SIG-M5 (cell line): ENCODE data around the gene UBASH3B.

Source experiments
- DNase-seq: peaks from one replicate; lab custom pipeline; 2025; lab: John Stamatoyannopoulos, UW

The UBASH3B gene

DNA sequence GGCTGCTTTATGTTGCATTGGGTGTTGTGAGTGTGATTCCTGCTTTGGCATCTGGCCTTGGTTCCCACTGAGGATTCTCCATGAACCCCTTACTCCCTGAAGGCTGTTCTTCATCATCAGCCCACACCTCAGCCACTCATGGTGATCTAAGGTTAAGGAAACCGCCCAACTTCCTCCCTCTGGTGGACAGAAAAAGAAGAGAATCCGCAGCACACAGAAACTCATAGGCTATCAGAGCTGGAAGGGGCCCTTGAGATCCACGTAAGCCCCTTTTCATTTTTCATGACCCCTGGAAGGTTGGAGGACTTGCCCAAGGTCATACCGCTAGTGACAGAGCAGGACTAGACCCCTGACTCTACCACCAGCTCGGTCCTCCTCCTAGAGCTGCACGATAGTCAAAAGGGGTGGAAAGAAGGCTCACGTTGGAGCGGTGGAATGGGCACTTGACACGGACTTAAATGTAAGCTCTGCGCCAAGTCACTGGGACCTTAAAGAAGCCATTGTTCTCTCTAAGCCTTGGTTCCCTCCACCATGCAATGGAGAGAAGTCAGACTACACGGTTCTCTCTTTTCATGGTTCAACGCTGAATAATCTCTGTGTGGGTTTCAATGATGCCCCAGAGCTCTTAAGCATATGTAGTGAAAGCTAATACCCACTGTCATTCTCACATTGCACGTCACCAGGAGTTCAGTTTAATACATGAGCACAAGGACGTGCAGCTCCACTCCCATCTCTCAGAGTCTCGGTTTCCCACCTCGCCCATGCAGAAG lies 99.2 kb downstream of the UBASH3B start:
- DNase-seq, result no peak

DNA sequence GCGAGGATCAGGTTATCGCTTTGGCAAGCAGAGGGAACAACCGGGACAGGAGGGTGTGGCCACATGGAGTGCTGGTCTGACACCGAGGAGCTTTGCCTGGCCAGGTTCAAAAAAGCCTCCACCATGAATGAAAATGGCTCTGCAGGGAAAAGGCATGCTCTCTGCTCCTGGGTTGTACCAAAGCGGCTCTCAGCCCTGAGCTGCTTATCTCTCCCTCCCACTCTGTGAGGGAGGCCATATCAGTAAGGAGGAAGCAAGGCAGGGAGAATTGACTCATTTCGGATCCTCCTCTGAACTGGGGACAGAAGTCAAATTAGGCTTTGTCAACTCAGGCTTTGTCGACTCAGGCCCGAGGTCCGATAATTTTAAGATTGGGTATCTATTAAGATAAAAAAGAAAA lies 99.9 kb downstream of the UBASH3B start:
- DNase-seq, result no peak

DNA sequence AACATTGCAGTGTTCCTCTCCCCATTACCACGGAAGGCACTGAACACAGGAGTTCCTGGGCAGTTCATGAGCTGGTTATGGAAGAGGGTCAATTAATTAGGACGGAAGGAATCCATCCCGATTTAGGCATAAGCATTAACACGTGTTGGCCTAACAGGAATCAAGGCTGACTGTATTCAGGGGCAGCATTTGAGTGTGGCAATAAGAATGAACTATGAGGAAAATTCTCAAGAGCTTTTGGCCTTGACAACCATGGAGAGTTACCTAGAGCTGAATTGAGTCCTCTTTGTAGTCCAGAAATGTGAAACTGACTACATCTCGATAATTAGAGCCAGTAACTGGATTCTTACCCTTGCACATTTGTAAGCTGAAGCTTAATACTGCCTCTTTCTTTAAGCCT lies 100.4 kb downstream of the UBASH3B start:
- DNase-seq, result no peak

DNA sequence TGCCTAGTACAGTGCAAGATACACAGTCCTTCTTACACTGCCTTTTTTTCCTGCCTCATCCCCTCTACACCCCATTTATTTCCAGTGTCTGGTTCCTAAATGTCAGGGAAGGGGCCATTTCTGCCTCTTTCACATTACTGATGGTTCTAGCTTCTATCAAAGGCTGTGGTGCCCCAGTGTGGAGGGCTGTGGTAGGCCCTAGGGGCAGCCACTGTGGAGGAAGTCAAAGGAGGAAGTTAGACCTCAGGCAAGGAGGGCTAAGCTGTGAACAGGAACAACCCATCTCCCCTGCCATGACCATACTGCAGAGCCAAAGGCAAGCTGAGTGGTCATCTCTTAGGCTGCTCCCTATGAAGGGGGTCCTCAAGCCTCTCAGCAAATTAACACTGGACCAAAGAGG lies 100.9 kb downstream of the UBASH3B start:
- DNase-seq, result peak; percentile 40

DNA sequence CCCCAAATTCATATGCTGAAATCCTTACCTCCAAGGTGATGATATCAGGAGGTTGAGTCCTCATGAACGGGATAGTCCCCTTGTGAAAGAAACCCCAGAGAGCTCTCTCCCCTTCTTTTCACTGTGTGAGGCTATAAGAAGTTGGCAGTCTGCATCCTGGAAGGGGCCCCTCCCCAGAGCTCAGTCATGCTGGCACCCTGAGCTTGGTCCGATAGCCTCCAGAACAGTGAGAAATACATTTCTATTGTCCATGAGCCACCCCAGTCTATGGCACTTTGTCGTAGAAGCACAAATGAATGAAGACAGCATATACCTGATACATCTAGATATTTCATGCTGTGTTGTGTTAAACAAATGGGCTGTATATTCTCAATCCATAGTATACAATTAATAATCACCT lies 101.7 kb downstream of the UBASH3B start:
- DNase-seq, result no peak

DNA sequence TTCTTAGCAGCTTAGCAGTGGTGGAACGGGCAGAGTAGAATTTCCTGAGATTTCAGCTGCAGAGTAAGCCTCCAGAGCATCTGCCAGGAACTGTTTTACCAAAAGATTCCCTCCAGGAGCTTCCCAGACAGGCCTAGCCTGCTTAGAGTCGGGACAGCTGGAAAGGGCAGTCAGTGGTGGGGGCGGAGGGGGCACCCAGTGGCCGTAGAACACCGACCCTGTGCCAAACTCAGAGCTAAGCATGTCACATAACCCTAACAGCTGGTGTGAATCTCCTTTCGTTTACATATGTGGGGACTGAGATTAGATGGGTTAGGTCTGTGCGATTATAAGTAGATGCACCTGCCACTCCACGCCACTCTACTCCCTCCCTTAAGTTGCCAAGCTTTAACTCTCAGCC lies 102.8 kb downstream of the UBASH3B start:
- no peak for DNase-seq

DNA sequence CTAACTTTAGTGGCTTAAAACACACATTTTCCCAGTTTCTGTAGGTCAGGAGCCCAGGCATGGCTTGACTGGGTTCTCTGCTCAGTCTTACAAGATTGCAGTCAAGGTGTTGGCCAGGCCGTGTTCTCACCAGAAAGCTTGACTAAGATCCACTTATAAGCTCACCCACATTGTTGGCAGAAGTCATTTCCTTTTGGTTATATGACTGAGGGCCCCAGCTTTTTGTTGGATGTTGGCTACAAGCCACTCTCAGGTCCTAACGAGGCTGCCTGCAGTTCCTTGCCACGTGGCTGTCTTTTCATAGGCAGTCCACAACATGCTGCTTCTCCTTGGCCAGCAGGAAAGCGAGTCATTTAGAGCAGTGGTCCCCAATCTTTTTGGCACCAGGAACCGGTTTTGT lies 103.5 kb downstream of the UBASH3B start:
- DNase-seq, result no peak

DNA sequence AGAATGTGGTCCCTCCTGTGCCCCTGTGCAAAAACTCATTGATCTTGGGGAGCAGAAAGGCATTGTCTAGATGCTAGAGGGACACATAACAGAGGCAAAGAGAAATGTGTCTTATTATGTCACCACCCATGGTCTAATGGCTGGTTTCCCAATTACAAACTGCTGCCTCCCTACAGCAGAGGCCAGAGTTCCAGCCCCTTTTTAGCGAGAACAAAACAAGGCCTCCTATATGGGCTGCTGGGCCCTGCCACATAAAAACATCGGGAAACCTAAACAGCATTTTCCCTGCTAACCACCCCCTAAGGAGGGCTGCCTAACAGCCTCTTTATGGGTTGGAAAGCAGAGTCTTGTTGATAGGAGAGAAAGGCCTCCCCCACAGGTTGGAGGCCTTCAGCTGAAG lies 107.6 kb downstream of the UBASH3B start:
- no peak for DNase-seq

DNA sequence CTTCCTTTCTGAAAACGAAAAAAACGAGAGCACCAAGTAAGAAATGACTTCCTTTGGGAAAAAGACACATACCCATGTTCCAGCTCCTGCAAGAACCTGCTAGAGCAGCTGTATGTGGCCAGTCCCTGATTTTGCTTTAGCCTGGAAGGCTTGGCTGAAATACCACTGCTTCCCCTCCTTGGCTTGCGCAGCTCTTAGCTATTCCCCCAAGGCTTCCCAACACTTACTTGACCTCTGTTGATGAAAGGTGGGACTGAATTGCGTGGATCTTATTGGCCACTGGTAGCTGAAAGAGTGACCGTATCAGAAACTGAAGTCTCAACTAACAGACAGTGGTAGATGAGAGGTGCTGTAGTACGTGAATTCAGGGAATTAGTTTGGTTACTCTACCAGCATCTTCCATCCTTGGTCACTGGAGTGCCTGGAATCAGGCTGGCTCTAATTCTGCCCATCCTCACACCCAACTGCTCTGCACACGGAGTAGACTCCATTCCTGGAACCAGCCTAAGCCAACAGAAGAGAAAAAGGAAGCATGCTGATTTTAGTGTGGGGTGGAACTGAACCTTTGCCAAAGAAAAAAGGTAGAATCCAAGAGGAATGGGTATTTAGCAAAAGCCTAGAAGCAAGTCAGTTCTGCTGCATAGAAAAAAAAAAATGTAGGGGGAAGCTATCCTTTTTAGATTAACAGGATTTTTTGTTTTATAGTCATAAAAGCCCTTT lies 109.0 kb downstream of the UBASH3B start:
- no peak for DNase-seq

DNA sequence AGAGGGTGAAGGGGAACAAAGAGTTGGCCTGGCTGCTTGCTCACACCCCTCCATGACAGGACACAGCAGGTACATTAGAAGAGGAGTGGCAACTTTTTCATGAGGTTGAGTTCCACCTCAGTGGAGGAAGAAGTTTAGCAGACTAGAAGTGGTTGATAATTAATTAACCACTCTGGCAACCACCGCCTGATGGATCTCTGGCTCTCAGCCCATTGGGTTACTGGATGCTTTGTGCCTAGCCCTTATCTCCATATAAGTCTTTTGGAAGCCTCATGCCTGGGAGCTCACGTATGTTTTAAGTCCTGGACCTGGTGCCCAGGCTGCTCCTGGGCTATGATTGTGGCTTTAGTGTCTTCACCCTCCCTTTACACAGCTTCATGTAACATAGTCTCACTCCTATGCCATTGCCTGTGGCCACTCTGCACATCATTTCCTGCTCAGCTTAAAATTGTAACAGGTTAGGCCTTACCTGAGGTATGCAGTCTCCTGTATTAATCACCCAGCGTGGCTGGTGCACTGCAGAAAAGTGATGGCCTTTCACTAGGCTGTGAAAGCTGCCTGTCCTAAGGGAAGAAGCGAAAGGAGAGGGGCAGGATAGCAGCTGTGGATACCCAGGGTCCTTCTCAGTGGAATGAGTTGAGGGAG lies 110.1 kb downstream of the UBASH3B start:
- DNase-seq, result no peak

DNA sequence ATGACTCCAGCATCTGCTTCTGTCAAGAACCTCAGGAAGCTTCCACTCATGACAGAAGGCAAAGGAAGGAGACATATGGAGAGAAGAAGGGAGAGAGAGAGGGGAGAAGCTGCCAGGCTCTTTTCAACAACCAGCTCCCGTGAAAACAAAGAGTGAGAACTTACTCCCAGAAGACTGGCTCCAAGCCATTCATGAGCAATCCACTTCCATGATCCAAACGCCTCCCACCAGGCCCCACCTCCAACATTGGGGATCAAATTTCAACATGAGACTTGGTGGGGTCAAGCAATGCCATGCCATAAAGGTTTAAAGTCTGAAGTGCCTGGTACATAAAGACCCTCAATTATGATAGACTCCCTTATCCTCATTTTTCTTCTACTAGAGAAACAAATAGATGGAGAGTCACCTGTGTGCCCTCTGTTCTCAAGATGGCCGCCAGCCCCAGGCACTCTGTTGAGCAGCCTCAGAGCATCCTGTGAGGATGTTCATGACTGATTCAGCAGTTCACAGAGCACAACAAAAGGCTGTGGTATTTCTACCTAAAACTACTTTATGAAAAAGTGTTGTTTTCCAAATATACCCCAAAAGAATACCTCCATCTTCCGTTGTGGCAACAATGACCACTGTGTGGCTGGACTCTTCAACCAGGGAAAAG lies 113.7 kb downstream of the UBASH3B start:
- DNase-seq, result no peak

DNA sequence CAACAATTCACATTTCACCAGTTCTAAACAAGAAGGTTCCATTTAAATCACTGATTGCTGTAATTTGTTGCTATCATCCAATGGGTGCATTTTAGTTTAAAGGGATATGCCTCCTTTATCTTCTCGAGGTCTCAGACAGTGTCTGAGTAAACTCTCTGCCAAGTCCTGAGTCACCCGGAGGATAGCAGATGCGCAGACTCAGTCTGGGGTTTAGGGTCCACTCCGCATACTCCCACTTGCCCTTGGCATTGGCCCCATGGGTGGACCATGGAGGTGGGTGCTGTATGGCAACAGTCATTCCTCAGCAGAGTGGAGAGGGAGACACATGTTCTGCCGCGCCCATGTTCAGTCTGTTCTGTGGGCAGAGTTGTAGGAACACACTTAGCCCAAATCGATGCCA lies 117.4 kb downstream of the UBASH3B start:
- DNase-seq, result no peak

DNA sequence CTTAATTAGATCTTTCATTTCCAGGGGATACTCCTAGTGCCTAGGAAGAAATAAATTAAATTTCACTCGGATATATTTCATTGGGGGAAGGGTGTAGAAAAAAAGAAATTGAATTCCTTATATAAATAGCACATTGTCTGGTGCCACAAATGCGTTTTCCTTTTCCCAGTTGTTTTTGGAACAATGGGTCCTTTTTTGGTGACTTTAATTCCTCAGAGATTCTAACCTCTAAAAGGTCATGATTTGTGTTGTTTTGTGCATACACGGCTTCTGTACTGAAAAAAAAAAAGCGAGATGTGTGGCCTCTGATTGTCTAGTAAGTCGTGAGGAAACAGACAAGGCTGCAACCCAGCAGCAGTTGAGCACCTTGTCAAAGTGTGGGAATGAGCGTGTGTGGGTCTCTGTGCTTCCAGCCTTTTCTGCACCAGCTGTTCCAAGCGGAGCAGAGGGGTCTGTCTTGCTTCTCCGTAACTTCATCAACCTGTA lies 118.3 kb downstream of the UBASH3B start:
- no peak for DNase-seq

DNA sequence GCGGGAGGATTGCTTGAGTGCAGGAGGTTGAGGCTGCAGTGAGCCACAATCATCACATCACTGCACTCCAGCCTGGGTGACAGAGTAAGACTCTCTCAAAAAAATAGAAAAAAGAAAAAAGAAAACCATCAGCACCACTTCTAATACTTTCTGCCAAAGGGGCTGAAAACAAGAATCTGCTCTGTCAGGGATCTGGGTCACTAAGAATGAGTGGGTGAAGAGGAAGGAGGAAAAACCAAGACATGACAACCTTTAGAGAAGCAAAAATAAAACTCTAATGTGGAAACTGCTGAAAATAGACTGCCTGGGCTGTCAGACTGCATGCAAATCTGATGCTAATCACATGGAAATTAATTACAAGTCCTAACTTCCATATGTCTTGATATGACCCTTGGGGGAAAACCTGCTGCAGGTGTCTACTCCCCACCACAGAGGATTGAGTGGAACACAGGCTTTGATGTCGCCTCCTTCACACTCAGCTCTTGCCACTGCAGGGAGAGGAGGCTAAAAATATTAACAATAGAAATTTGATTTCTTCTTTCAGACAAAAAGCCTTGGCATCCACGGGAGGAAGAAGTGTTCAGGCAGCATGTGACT lies 120.3 kb downstream of the UBASH3B start:
- no peak for DNase-seq

DNA sequence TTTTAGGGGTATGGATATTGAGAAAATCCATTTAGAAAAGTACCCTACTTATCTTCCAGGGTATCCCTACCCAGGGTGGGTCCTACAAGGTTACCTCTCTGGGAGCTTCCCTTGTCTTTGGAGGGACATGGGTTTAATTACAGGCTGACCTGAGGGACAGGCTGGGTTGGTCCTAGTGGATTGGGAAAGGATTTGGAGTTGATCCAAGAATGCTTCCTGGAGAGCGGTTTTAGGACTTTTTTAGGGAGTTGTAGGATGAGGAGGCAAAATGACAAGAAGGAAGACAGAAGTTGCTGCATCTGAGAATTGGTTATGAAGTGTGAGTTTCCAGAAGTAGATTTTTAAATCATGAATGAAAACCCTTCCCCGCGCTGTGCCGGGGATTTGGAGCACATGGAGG lies 121.0 kb downstream of the UBASH3B start:
- no peak for DNase-seq

DNA sequence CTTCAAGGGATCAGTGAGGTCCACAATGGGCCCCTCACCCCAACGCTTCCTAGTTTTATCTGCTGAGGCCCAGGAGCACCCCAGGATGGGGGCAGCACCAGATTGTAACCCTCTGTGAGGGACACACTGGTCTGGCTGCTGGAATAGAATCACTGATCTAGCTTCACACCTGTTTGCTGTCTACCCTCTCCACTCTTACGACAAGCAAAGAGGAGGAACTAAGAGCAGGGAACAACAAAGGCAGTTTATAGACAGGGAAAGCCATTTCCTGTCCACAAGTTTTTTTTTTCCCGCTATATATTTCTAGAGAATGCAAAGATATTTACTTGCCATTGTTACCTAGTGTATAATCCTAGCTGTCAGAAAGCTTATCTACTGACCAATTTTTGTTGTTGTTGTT lies 121.8 kb downstream of the UBASH3B start:
- no peak for DNase-seq

DNA sequence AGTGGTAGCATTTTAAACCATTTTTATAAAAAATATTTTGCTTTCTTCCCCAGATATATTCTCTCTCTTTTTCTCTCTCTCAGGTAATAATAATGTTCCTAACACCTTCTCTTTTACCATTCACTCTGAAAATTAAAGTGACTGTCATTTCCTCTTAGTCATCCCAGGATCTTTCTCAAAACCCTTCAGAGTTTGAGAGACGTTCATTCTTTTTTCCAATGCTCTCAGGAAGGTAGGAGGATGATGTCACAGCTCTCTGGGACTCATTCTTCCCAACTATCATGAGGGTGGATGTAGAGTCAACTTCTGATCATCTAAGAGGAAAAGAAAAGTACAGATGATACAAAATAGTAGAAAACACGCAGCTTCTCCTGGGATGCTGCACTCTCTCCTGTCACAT lies 122.6 kb downstream of the UBASH3B start:
- no peak for DNase-seq

DNA sequence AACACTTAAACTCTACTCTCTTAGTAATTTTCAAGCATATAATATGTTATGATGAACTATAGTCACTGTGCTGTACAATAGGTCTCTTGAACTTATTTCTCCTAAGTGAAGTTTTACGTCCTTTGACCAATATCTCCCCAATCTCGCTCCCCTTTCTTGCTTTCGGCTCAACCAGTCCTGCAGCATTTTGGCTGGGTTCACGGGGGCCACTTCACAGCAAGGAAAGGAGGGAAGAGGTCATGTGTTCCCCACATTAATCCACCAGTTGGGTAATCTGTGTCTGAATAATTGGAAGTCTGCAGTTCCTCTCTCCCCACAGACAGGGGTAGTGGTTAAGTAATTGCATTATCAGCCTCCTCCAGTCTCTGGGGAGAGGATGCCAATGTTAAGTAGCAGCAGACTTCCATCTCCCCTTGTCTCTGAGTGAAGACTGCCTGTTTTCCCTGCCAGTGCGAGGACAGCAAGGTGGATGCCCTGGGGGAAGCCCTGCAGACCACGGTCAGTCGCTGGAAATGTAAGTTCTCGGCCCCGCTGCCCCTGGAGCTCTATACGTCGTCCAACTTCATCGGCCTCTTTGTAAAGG lies 123.6 kb downstream of the UBASH3B start:
- no peak for DNase-seq

DNA sequence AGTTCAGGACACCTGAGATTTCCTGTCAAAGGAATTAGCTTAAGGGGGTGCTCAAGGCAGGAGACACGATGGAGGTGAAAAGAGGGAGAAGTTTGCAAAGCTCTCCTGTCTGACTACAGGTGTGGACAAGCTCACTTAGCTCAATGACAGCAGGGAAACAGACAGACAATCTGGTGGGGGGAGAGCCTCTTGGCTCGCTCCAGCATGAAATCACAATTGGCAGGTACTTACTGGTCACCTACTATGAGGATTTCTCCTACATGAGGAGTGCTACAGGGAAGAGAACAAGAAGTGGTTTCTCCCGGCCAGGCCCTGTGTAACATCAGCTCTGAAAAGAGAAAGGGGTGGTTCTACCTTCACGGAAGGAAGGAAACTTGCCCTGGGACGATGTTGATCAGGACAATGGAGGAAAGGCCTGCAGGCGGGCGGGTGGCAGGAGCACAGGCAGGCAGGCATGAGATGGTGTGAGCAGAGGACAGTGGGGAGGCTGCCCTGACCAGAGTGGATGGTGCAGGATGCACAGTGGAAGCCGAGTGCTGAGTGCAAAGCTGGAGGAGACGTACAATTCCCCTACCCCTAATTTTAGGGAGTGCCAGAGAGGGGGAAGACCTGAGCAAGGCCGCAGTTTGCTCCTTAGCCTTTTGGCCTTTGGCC lies 124.9 kb downstream of the UBASH3B start:
- no peak for DNase-seq

DNA sequence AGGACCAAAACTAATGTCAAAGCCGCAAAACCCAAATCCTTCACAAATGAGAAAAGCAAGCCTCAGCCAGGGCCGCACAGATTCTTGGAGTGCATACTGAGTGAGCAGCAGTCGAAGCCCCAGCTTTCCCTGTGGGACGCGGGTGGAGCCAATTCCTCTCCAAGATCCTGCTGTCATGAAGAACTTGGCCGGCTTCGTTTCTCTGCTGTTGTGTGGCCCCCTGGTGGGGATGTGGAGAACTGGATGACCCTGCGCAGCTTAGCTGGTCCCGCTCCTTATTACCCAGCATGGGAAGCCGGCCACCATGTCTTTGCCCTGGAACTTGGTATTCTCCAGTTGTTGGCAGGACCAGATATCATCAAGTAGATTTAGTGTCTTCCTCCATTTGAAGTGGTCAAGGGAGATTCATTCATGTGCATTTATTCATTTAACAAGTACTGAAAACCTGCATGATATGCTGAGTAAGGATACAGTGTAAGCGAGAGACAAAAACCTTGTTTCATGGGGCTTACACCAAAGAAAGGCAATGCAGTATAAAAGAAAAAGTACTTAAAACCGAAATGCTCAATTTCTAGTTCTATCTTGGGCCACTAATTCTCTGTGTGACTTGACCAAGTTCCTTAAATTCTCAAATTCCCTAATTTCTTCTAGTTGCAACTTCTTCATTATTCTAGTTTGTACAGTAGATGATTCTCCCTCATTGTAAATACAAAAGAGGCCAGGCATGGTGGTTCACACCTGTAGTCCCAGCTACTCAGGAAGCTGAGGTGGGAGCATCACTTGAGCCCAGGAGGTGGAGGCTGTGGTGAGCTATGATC lies 126.1 kb downstream of the UBASH3B start:
- DNase-seq, result no peak
